NCI-H2227 treated with DMSO at 0.1 percent for 48 hours (cell line): ENCODE measurements around the gene DENND1B.
"Not testable (repeated sequence)": the region's sequence is repeated elsewhere in the genome, so short reads cannot be mapped to it uniquely, and the experiment has no call there.

ENCODE experiments used
- DNase-seq: peaks from one replicate; lab custom pipeline; 2025; lab: John Stamatoyannopoulos, UW

The DENND1B gene

GRCh38 chr1:197783510-197783948, 8.2 kb upstream of the DENND1B start:
- DNase-seq = no peak

DNA sequence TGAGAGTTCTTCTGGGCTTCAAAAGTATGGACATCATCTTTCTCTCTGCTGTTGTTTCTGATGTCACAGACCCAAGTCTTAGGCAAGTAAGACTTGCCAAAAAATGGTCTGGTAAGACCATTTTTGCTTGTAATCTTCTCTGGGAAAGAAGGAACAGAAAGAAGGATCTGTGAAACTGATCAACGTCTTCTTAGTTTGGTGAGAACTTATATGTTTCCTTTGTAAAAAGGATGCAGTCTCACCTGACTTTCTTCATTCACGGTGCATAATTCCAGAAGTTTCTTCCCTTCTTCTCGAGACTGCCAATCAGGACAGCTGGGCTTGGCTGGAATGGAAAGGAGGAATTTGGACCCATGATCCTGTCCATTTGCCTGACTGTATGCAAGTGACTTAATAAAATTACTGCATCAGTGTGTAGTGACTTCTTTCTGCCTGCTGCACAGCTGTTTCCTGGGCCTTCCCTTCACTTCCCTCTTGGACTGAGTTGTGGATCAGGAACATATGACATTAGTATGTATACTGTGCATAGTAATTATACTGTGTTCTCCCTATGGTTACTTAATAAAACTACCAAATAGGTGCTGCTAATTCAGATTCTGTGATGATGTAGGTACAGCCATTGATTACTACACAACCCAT, 7.6 kb upstream of the DENND1B start:
- no peak for DNase-seq

DNA sequence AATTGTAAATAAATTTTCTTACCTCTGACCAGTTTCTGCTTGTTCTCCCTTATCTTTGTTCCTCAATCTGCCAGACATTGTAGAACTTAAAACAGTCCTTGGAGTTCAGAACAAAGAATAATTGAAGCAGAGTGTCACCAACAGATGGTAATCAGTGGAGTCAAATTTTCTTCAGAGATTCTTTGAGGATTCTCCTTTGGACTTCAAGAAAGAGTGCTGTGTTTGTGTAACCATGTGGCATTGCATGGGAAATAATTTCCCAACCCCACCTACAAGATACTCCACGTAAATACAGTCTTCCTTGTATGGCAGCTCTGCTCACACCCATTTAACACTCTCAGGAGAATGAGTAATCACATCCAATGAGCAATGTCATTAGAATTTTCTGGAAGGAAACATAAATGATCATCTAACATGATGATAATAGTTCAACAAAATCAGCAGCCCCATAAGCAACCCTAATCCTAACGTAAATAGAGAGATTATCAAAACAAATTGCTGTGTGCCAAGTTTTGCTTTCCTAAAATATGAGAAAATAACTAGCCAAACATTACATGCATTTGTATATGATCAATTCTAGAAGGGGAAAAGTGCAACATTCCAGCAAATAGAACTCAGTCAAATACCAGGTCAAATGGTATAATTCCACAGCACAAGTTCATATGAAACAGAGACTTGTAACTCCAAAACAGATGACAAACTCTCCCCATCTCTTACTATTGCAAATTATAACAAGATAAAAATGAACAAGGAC, 6.9 kb upstream of the DENND1B start:
- DNase-seq = no peak

GRCh38 chr1:197779921-197780320, 4.6 kb upstream of the DENND1B start:
- DNase-seq = no peak

DNA sequence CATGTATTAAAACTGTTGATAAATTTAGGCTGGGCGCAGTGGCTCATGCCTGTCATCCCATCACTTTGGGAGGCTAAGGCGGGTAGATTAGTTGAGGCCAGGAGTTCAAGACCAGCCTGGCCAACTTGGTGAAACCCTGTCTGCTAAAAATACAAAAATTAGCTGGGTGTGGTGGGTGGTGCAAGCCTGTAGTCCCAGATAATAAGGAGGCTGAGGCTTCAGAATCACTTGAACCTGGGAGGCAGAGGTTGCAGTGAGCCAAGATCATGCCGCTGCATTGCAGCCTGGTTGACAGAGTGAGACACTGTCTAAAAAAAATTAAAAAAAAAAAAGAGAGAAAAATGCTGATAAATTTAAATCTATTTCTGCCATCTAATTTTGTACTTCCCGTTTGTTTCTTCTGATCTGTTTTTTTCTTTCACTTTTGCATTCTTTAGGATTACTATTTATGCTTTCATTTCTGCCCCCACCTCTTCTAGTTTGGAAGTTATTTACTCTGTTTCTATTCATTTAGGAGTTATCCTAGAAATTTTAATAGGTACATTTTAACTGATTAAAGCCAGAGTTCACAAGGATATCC, 3.2 kb upstream of the DENND1B start:
- DNase-seq = no peak

DNA sequence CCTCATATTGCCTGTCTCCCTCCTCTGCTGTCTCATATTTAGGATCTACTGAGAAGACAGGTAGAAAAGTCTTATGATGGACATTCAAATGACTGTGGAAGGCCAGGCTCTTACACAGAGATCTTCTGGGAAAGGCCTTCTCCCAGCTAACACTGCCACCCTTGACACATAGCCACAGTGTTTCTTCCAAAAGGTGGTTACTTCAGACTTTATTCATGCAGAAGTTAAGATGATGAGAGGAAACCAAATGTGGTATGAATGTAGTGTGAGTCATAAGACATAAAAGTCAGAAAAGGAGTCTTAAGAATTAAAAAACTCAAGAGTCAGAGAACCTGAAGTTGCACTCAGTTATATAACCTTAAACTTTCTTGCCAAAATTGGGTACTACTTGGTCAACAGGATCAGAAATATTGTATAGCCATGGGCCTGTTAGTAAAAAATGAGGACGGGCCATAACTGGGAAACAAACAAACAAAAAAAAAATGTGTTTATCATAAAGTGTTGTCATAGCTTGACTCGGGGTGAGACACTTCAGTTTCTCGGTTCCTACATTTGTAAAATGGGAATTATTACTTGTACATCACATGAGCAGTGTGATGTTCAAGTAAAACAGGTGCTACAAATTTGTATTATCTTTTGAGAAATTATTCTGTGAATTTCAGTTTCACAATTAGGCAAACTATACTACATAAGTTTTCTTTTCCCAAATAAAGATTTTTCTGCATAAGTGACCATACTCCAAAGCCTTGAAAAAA, 1.2 kb upstream of the DENND1B start:
- DNase-seq = no peak

- peak; percentile 21 for DNase-seq
Observed at GRCh38 chr1:197774466-197775281, 606 bp downstream of the DENND1B start.

- DNase-seq = no peak
Observed at GRCh38 chr1:197773856-197774255, 1.4 kb downstream of the DENND1B start.

GRCh38 chr1:197771904-197772556, 3.2 kb downstream of the DENND1B start:
- DNase-seq = no peak

GRCh38 chr1:197771386-197771785, 3.9 kb downstream of the DENND1B start:
- DNase-seq = no peak

GRCh38 chr1:197770243-197770642, 5.0 kb downstream of the DENND1B start:
- no peak for DNase-seq

- DNase-seq = no peak
Observed at GRCh38 chr1:197769287-197769686, 6.0 kb downstream of the DENND1B start.

GRCh38 chr1:197768014-197768805, 7.1 kb downstream of the DENND1B start:
- DNase-seq = no peak

DNA sequence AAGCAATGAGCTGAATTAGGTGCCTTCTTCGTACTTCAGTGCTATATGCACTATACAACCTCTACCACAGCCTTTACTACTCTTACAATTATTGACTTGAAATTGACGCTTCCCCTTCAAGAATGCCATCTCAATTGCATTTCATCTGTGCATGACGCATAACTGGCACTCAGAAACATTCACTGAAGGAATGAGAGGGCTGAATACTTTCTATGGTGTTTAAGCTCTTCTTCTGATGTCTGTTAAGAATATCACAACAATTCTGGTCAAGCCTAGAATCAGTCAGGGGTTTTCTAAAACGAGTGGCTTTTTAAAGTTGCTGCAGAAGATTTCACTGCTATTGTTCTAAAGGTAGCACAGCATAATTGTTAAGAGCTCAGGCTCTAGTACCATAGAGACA, 11.5 kb downstream of the DENND1B start:
- no peak for DNase-seq

DNA sequence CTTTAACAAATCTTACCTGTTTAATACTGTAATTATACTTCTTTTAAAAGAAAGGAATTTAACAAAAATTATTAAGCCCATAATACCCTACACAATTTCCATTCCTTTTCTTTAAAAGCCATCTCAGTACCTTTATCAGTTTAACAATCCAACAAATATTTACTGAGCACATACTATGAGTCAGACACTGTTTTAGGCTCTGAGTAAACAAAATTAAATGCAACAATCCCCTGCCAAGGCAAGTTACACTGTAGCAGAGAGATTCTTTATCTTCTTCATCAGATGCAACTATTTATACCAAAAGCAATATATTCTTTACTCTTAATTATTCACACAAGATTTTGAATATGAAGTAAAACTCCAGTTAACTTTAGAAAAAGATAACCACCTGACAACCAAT, 12.0 kb downstream of the DENND1B start:
- no peak for DNase-seq

GRCh38 chr1:197761654-197762053, 13.6 kb downstream of the DENND1B start:
- no peak for DNase-seq

DNA sequence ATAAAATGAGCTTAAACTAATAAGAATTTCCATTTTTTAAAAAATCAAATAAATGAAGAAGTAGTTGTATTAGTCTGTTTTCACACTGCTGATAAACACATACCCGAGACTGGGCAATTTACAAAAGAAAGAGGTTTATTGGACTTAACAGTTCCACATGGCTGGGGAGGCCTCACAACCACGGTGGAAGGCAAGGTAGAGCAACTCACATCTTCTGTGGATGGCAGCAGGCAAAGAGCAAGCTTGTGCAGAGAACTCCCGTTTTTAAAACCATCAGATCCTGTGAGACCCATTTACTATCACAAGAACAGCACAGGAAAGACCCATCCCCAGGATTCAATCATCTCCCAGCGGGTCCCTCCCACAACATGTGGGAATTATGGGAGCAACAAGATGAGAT, 19.7 kb downstream of the DENND1B start:
- DNase-seq = not testable (repeated sequence)

DNA sequence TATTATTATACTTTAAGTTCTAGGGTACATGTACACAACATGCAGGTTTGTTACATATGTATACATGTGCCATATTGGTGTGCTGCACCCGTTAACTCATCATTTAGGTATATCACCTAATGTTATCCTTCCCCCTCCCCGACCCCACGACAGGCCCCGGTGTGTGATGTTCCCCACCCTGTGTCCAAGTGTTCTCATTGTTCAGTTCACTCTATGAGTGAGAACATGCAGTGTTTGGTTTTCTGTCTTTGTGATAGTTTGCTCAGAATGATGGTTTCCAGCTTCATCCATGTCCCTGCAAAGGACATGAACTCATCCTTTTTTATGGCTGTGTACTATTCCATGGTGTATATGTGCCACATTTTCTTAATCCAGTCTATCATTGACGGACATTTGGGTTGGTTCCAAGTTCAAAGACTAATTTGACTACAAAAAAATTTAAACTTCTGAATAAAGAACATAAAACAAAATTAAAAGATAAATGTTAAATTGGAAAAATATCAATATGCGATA, 22.6 kb downstream of the DENND1B start:
- not testable (repeated sequence) for DNase-seq

DNA sequence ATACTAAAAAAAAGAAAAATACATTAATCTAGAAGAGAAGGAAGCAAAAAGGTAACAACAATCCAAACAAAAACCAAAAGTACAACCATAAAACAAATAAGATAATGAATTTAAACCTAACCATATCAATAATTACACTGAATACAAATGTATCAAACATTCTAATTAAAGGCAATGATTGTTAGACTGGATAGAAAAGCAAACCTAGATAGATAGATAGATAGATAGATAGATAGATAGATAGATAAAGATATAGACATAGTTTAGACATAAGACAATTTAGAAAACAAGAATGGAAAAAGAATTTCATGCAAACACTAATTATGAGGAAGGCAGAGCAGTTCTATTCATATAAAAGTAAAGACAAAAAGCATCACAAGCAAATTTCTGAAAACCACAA, 24.9 kb downstream of the DENND1B start:
- DNase-seq = no peak

GRCh38 chr1:197745911-197746310, 29.4 kb downstream of the DENND1B start:
- no peak for DNase-seq
